ENCODE results near the gene OTULINL. TPM values are rescaled to one million over a fixed set of nuclear protein-coding genes. Genes with fewer than 3 reads are reported as not detected.
"Not testable (repeated sequence)": the region's sequence is repeated elsewhere in the genome, so short reads cannot be mapped to it uniquely, and the experiment has no call there.

The OTULINL gene
- 9.4 and 11.4 TPM in 2 replicates for total RNA-seq

GRCh38 chr5:14581106-14581890, at the start of gene OTULINL:
Gene OTULINL (plus strand): TSS chr5:14581792. CDS start chr5:14581895, 103 bp downstream.
- peak; percentile 95 for DNase-seq
- peak within 1 kb of the TSS; percentile 69 for H3K27ac Mint-ChIP-seq
- H3K4me3 Mint-ChIP-seq, result peak within 1 kb of the TSS; percentile 83
- H3K36me3 Mint-ChIP-seq (ENCODE audit: low read depth), result peaks cover 8% of the 10 kb centered on the region
- intact Hi-C loops (cut with micrococcal nuclease), result loop anchor here (1.0 to 10.0 kb wide), 3 partner anchors 83 to 294 kb away; partner anchors contain the start of genes ANKH and OTULIN
- peaks cover 31% of the 10 kb centered on the region for H3K4me1 Mint-ChIP-seq
- no peaks in the 10 kb centered on the region for H3K9me3 Mint-ChIP-seq
- peaks cover 16% of the 10 kb centered on the region for H3K27me3 Mint-ChIP-seq

GRCh38 chr5:14532180-14532579, 49.4 kb upstream of the OTULINL start:
- Mint-ChIP-seq H3K4me1 (no peaks in the 10 kb centered on the region), H3K36me3 (ENCODE audit: low read depth) (no peaks in the 10 kb centered on the region), H3K27me3 (no peaks in the 10 kb centered on the region), H3K9me3 (no peaks in the 10 kb centered on the region), H3K27ac (no peak overlapping the region), H3K4me3 (no peak overlapping the region)
- no peak for DNase-seq
- intact Hi-C loops (cut with micrococcal nuclease), result no loop called here

GRCh38 chr5:14534773-14535172, 46.8 kb upstream of the OTULINL start:
- Mint-ChIP-seq H3K4me3 (no peak overlapping the region), H3K27ac (no peak overlapping the region), H3K4me1 (no peaks in the 10 kb centered on the region), H3K9me3 (peaks cover 6% of the 10 kb centered on the region), H3K27me3 (peaks cover 2% of the 10 kb centered on the region), H3K36me3 (ENCODE audit: low read depth) (no peaks in the 10 kb centered on the region)
- DNase-seq, result no peak
- intact Hi-C loops (cut with micrococcal nuclease), result no loop called here

GRCh38 chr5:14545308-14545707, 36.3 kb upstream of the OTULINL start:
- peaks cover 4% of the 10 kb centered on the region for H3K4me1 Mint-ChIP-seq
- no peaks in the 10 kb centered on the region for H3K36me3 Mint-ChIP-seq (ENCODE audit: low read depth)
- peaks cover 28% of the 10 kb centered on the region for H3K9me3 Mint-ChIP-seq
- peaks cover 10% of the 10 kb centered on the region for H3K27me3 Mint-ChIP-seq
- no peak overlapping the region for H3K27ac Mint-ChIP-seq
- H3K4me3 Mint-ChIP-seq, result no peak overlapping the region
- no peak for DNase-seq
- intact Hi-C loops (cut with micrococcal nuclease), result no loop called here

GRCh38 chr5:14545862-14546261, 35.7 kb upstream of the OTULINL start:
- no peaks in the 10 kb centered on the region for H3K36me3 Mint-ChIP-seq (ENCODE audit: low read depth)
- no peak overlapping the region for H3K4me3 Mint-ChIP-seq
- peaks cover 25% of the 10 kb centered on the region for H3K9me3 Mint-ChIP-seq
- H3K4me1 Mint-ChIP-seq, result peaks cover 4% of the 10 kb centered on the region
- no peak for DNase-seq
- intact Hi-C loops (cut with micrococcal nuclease), result no loop called here
- no peak overlapping the region for H3K27ac Mint-ChIP-seq
- H3K27me3 Mint-ChIP-seq, result peaks cover 13% of the 10 kb centered on the region

- peaks cover 4% of the 10 kb centered on the region for H3K4me1 Mint-ChIP-seq
- intact Hi-C loops (cut with micrococcal nuclease), result no loop called here
- H3K36me3 Mint-ChIP-seq (ENCODE audit: low read depth), result no peaks in the 10 kb centered on the region
- peaks cover 11% of the 10 kb centered on the region for H3K27me3 Mint-ChIP-seq
- no peak for DNase-seq
- H3K9me3 Mint-ChIP-seq, result peaks cover 12% of the 10 kb centered on the region
- no peak overlapping the region for H3K4me3 Mint-ChIP-seq
- no peak overlapping the region for H3K27ac Mint-ChIP-seq
These were observed 33.9 kb upstream of the OTULINL start for GRCh38 chr5:14547666-14548065.

- intact Hi-C loops (cut with micrococcal nuclease), result no loop called here
- Mint-ChIP-seq H3K36me3 (ENCODE audit: low read depth) (no peaks in the 10 kb centered on the region), H3K9me3 (peaks cover 8% of the 10 kb centered on the region), H3K27ac (no peak overlapping the region), H3K4me1 (peaks cover 4% of the 10 kb centered on the region), H3K27me3 (peaks cover 6% of the 10 kb centered on the region), H3K4me3 (no peak overlapping the region)
- DNase-seq, result no peak
These were observed 30.4 kb upstream of the OTULINL start for GRCh38 chr5:14551211-14551610.

GRCh38 chr5:14552017-14552416, 29.6 kb upstream of the OTULINL start:
- Mint-ChIP-seq H3K36me3 (ENCODE audit: low read depth) (no peaks in the 10 kb centered on the region), H3K9me3 (peaks cover 8% of the 10 kb centered on the region), H3K4me1 (peaks cover 4% of the 10 kb centered on the region)

GRCh38 chr5:14554288-14554687, 27.3 kb upstream of the OTULINL start:
- H3K36me3 Mint-ChIP-seq (ENCODE audit: low read depth); H3K27me3 Mint-ChIP-seq; H3K4me3 Mint-ChIP-seq; H3K27ac Mint-ChIP-seq; DNase-seq; H3K4me1 Mint-ChIP-seq; intact Hi-C loops (cut with micrococcal nuclease): not testable (repeated sequence)
- H3K9me3 Mint-ChIP-seq, result peaks cover 12% of the 10 kb centered on the region

More at GRCh38 chr5:14552017-14552416, 29.6 kb upstream of the OTULINL start:
- Mint-ChIP-seq H3K27ac (no peak overlapping the region), H3K27me3 (peaks cover 6% of the 10 kb centered on the region), H3K4me3 (no peak overlapping the region)
- intact Hi-C loops (cut with micrococcal nuclease), result no loop called here
- no peak for DNase-seq

GRCh38 chr5:14556015-14556414, 25.6 kb upstream of the OTULINL start:
- Mint-ChIP-seq H3K9me3 (peaks cover 12% of the 10 kb centered on the region), H3K4me3 (no peak overlapping the region), H3K27me3 (peaks cover 2% of the 10 kb centered on the region), H3K27ac (no peak overlapping the region), H3K4me1 (peaks cover 11% of the 10 kb centered on the region), H3K36me3 (ENCODE audit: low read depth) (no peaks in the 10 kb centered on the region)
- no peak for DNase-seq
- intact Hi-C loops (cut with micrococcal nuclease), result no loop called here

GRCh38 chr5:14557203-14557770, 24.3 kb upstream of the OTULINL start:
- Mint-ChIP-seq H3K4me1 (peaks cover 11% of the 10 kb centered on the region), H3K27ac (no peak overlapping the region), H3K9me3 (peaks cover 9% of the 10 kb centered on the region), H3K36me3 (ENCODE audit: low read depth) (no peaks in the 10 kb centered on the region), H3K4me3 (no peak overlapping the region), H3K27me3 (peaks cover 2% of the 10 kb centered on the region)
- DNase-seq, result no peak
- intact Hi-C loops (cut with micrococcal nuclease), result no loop called here

GRCh38 chr5:14557791-14558415, 23.7 kb upstream of the OTULINL start:
- Mint-ChIP-seq H3K27ac (no peak overlapping the region), H3K4me3 (no peak overlapping the region), H3K9me3 (peaks cover 7% of the 10 kb centered on the region), H3K4me1 (peaks cover 11% of the 10 kb centered on the region), H3K36me3 (ENCODE audit: low read depth) (no peaks in the 10 kb centered on the region), H3K27me3 (peaks cover 2% of the 10 kb centered on the region)
- DNase-seq, result no peak
- intact Hi-C loops (cut with micrococcal nuclease), result no loop called here

- intact Hi-C loops (cut with micrococcal nuclease), result no loop called here
- H3K9me3 Mint-ChIP-seq, result peaks cover 7% of the 10 kb centered on the region
- H3K36me3 Mint-ChIP-seq (ENCODE audit: low read depth), result no peaks in the 10 kb centered on the region
- H3K4me3 Mint-ChIP-seq, result peak overlapping the region; percentile 15
- peaks cover 2% of the 10 kb centered on the region for H3K27me3 Mint-ChIP-seq
- no peak overlapping the region for H3K27ac Mint-ChIP-seq
- peaks cover 11% of the 10 kb centered on the region for H3K4me1 Mint-ChIP-seq
- no peak for DNase-seq
These were observed 21.4 kb upstream of the OTULINL start for GRCh38 chr5:14560091-14560595.

- Mint-ChIP-seq H3K36me3 (ENCODE audit: low read depth) (no peaks in the 10 kb centered on the region), H3K4me3 (no peak overlapping the region), H3K4me1 (peaks cover 11% of the 10 kb centered on the region), H3K27ac (no peak overlapping the region), H3K27me3 (peaks cover 2% of the 10 kb centered on the region), H3K9me3 (peaks cover 5% of the 10 kb centered on the region)
- no peak for DNase-seq
- intact Hi-C loops (cut with micrococcal nuclease), result no loop called here
These were observed 19.9 kb upstream of the OTULINL start for GRCh38 chr5:14561741-14562140.

Data from activated CD4-positive, alpha-beta T cell treated with anti-CD3 and anti-CD28 coated beads, Interleukin-2, amount 10 ng/mL, durations not matched to agents 24 days and 14 days (primary cell).